HG02884 (cell line): ENCODE data around the gene CHST9.
"Not testable (repeated sequence)": the region's sequence is repeated elsewhere in the genome, so short reads cannot be mapped to it uniquely, and the experiment has no call there.

Experiments used
- ATAC-seq: cut with Tn5 transposase; IDR thresholded peaks from one replicate; pipeline ENCODE4 v1.9.1; 2021; ENCODE audit warnings: mild to moderate bottlenecking, moderate library complexity; ENCODE audit not compliant: unreplicated experiment

CHST9 gene

GRCh38 chr18:27175245-27175644 lies 9.9 kb downstream of the CHST9 start:
- no peak for ATAC-seq

DNA sequence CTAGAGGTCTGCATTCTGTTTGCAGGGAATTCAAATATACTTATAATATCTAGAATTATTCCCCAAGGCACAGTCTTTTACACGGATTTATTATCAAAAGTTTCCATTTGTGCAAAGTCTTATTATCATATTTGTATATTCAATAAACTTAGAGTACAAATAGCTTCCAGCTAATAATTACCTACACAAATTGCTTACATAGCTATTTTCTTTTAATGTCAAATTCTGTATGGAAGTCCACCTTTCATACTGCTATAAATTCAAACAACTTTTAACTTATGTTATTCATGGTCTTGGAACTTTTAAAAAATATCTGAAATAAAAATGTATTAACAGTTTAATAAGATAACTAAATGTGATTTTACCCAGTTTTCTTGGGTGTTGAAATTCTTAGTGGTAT lies 13.1 kb downstream of the CHST9 start:
- ATAC-seq, result no peak

GRCh38 chr18:27165412-27165811 lies 19.7 kb downstream of the CHST9 start:
- ATAC-seq, result no peak

DNA sequence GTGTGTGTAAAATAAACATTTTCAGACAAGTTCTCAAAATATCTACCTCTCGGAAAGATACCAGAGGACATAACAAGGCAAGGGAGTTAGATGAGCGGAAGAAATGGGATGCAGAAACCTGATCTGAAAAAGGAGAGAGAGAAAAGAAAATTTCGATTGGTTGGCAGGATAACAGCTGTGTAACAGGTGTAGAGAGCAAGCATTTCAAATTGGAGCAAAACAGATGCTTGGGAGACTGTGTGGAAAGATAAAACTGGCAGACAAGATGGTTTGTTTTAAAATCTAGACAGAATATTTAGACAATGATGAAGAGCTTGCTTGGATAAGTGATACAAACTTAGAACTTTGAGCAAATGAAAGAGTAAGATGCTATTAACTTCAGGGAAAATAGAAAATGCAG lies 20.2 kb downstream of the CHST9 start:
- no peak for ATAC-seq

GRCh38 chr18:27163197-27163716 lies 21.9 kb downstream of the CHST9 start:
- not testable (repeated sequence) for ATAC-seq

DNA sequence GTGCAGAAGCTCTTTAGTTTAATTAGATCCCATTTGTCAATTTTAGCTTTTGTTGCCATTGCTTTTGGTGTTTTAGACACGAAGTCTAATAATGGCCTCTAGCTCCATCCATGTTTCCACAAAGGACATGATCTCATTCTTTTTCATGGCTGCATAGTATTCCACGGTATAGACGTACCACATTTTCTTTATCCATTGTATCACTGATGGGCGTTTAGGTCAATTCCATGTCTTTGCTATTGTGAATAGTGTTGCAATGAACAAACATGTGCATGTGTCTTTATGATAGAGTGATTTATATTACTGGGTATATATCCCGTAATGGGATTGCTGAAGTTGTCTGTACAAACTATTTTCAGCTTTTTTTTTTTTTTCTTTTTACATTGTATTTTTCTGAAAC lies 35.9 kb downstream of the CHST9 start:
- ATAC-seq, result not testable (repeated sequence)

DNA sequence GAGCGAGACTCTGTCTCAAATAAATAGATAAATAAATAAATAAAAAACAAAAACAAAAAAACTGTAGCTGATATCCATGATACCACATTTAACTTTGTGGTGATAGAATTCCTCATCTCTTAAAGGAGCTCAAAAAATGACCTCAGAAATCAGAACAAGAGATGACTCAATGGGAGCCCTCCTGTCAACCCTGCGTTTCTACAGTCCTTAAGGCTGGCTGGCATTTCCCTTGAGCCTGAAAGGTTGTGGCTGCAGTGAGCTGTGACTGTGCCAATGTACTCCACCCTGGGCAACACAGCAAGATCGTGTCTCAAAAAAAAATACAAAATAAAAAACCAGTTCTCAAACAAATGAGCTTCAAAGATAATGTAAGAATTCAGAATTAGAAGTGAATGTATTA lies 40.4 kb downstream of the CHST9 start:
- no peak for ATAC-seq

DNA sequence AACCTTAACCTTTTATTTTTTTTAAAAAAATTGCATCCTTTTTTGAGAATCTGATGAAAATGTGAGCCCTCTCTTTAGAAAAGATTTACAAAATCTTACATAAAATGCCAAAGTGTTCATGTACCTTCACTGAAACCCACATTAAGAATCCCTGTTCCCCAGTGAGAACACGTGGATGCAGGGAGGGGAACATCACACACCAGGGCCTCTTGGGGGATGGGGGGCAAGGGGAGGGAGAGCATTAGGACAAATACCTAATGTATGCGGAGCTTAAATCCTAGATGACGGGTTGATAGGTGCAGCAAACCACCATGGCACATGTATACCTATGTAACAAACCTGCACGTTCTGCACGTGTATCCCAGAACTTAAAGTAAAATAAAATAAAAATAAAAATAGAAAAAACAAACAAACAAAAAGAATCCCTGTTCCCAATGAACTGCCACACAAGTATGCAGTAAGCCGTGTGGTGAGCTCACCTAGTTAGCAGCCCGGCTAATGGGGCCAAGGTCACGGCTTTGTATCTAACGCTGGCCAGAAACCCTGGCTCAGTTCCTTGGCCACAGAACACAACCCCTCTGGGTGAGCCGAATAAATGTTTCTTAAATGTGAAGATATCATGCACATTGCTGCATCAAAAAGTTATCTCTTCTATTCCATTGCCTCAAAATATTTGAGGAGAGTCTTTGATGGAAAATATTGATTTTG lies 41.4 kb downstream of the CHST9 start:
- ATAC-seq, result no peak

GRCh38 chr18:27142891-27143290 lies 42.2 kb downstream of the CHST9 start:
- no peak for ATAC-seq

DNA sequence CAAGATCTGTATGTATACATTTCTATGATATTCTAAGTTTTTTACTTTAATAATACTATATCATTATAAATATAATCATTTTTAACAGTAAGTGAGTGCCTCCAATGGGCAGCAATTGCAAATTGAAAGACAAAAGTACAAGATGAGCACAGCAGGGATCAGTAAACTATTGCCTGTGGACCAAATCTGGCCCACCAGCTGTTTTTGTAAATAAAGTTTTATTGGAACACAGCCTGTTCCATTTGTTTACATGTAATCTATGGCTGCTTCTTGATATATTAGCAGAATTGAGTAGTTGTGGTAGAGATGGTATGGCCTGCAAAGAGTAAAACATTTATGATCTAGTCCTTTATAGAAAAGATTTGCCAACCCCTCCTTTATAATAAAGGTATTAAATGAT lies 43.2 kb downstream of the CHST9 start:
- no peak for ATAC-seq

DNA sequence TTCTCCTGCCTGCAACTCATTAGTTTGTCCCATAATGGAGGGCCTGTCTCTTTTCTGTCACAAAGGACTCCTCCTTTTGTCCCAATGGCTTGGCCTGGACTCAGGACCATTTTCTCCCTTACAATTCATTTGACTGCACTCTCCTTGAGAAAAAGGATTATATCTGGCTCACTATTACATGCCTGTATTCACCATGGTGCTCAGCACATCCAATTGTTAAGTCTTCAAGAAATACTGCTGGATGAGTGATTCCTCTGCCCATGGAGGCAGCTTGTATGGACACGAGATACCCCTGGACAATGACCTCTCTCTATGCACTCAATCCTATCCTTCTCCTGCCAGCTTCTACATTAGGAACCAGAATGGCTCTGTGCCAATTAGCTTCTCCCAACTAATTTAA lies 47.0 kb downstream of the CHST9 start:
- ATAC-seq, result no peak

GRCh38 chr18:27136208-27136535 lies 48.9 kb downstream of the CHST9 start:
- no peak for ATAC-seq

DNA sequence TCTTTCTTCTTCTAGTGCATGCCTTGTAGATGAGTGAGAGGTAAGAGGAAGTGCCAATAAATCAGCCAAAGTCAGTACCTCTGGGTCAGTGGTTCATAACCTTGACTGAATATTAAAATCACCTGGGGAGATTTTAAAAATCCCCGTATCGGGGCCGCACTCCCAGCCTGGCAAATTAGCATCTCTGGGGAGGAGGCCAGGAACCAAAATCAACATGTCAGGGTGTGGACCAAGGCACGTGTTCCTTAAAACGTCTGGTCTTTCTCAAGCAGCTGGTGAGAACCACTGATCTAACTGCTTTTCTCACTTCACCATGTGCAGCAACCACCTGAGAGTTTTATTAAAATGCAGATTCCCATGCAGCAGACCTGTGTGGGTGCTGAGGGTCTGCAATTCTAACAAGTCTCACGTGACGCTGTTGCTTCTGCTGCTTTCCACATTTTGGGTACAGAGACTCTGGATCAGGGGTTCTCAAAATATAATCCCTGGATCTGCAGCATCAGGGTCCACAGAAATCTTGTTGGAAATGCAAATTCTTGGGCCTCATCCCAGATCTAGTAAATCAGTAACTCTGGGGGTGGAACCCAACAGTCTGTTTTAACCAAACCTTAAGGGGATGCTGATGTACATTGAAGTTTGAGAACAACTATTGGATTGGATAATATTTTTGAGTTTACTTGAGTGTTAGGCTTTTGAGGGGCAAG lies 49.5 kb downstream of the CHST9 start:
- ATAC-seq, result no peak

- no peak for ATAC-seq
These were observed 55.0 kb downstream of the CHST9 start for GRCh38 chr18:27130065-27130630.

- ATAC-seq, result no peak
These were observed 60.9 kb downstream of the CHST9 start for GRCh38 chr18:27124196-27124595.

- no peak for ATAC-seq
These were observed 64.0 kb downstream of the CHST9 start for GRCh38 chr18:27121108-27121507.

DNA sequence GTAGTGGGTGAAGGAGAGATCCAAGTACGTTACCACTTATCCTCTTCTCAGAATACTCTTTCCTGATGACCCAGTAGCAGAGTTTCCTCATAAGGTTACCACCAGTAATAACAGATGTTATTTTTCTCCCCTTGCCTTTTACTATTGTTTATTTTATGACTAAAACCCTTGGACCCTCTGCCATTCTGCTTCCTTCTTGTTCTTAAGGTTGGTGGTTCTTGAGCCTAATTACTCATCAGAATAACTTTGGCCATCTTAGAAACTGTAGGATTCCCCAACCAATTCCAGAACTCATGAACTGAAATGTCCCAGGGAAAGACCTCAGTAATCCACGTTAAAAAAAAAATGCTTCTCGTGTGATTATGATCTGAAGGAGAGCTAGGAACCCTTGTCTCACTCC lies 64.9 kb downstream of the CHST9 start:
- no peak for ATAC-seq

GRCh38 chr18:27118973-27119372 lies 66.1 kb downstream of the CHST9 start:
- ATAC-seq, result no peak

GRCh38 chr18:27114842-27115241 lies 70.3 kb downstream of the CHST9 start:
- ATAC-seq, result no peak

- ATAC-seq, result no peak
These were observed 71.8 kb downstream of the CHST9 start for GRCh38 chr18:27113358-27113757.

DNA sequence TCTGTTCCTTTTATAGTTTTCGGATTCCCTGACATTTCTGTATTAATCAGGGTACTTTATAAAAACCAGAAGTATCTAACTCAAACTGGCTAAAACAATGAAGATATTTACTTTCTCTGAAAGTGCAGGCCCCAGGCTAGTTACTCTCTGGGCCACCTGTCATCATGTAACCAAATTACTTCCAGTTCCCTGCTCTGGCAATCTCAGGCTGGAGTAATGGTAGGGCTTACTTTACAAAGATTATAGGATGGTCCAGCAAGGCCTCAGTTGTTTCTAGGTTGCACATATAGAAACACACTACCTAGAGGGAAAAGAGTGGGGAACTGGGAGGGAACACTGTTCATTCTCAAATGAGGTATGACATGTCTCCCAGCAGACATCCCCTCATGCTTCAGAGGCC lies 74.8 kb downstream of the CHST9 start:
- no peak for ATAC-seq

- ATAC-seq, result no peak
These were observed 75.7 kb downstream of the CHST9 start for GRCh38 chr18:27109451-27109850.
